ENCODE data around the gene MYOT. TPM values are rescaled to one million over a fixed set of nuclear protein-coding genes. Genes with fewer than 3 reads are reported as not detected.

MYOT gene
- polyA plus RNA-seq, 3 donors: not detected

DNA sequence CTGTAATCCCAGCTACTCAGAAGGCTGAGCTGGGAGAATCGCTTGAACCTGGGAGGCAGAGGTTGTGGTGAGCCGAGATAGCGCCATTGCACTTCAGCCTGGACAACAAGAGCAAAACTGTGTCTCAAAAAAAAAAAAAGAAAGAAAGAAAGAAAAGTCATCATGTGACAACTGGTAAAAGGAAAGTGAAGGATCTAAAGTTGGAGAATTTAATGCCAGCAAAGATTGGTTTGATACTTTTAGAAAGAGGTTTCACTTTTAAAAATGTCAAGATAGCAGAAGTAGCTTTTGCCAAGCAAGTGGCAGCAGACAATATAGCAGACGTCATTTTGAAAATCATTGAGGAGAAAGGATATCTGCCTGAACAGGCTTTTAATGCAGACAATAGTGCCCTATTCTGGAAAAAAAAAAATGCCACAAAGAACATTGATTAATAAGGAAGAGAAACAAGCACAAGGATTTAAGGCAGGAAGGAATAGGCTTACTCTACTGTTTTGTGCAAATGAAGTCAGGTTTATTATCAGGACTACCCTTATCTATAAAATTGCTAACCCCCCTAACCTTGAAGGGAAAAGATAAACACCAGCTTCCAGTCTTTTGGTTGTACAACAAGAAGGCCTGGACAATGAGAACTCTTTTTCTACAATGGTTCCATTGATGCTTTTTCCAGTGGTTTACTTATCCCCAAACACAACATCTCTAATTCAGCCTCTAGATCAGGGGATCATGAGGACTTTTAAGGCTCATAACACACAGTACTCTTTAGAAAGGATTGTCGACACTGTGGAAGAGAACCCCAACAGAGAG is 33.6 kb downstream of the MYOT start:
- no peak overlapping the region for H3K9ac ChIP-seq (ENCODE audit: insufficient read depth, low read length, poor library complexity, severe bottlenecking)
- TF ChIP-seq, protein P1, sequence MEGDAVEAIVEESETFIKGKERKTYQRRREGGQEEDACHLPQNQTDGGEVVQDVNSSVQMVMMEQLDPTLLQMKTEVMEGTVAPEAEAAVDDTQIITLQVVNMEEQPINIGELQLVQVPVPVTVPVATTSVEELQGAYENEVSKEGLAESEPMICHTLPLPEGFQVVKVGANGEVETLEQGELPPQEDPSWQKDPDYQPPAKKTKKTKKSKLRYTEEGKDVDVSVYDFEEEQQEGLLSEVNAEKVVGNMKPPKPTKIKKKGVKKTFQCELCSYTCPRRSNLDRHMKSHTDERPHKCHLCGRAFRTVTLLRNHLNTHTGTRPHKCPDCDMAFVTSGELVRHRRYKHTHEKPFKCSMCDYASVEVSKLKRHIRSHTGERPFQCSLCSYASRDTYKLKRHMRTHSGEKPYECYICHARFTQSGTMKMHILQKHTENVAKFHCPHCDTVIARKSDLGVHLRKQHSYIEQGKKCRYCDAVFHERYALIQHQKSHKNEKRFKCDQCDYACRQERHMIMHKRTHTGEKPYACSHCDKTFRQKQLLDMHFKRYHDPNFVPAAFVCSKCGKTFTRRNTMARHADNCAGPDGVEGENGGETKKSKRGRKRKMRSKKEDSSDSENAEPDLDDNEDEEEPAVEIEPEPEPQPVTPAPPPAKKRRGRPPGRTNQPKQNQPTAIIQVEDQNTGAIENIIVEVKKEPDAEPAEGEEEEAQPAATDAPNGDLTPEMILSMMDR (IDR thresholded peaks at IDR 0.05): no peak
- peak in 1 of 3 donors; percentile 2 for DNase-seq
- H3K27ac ChIP-seq (ENCODE audit: low read depth in 1 of 2, low read length in 2 of 2): no peak overlapping the region
- H3K4me1 ChIP-seq (ENCODE audit: control insufficient read depth in 1 of 2, insufficient read depth in 2 of 2, low read length in 2 of 2): no peaks in the 10 kb centered on the region
- no peaks in the 10 kb centered on the region for H3K36me3 ChIP-seq (replicated peaks in 1 of 2; ENCODE audit: control insufficient read depth in 1 of 2, insufficient read depth in 2 of 2, low read length in 2 of 2)
- no peaks in the 10 kb centered on the region for H3K79me2 ChIP-seq (ENCODE audit: insufficient read depth, low read length)
- peaks cover 13% of the 10 kb centered on the region for H3K4me1 Mint-ChIP-seq
- peak overlapping the region in 5 of 7 donors; percentile 46 to 87 (median 80) for H3K27ac Mint-ChIP-seq
- H3K4me3 Mint-ChIP-seq: peak overlapping the region; percentile 75 to 82
- H4K20me1 ChIP-seq (ENCODE audit: insufficient read depth, low read length): no peaks in the 10 kb centered on the region
- WGBS (ENCODE audit: insufficient coverage): 59% methylated on average over 3 of the region's 5 CpGs
- no peaks in the 10 kb centered on the region for H3K36me3 Mint-ChIP-seq
- H3K27me3 ChIP-seq (ENCODE audit: control insufficient read depth in 2 of 2, insufficient read depth in 2 of 2, low read length in 2 of 2): no peaks in the 10 kb centered on the region
- no peaks in the 10 kb centered on the region for H3K9me3 Mint-ChIP-seq
- H3K4me2 ChIP-seq (replicated peaks; ENCODE audit: extremely low read depth, low read length, poor library complexity, severe bottlenecking): peak overlapping the region; percentile 11
- H3K27me3 Mint-ChIP-seq (ENCODE audit: low read depth in 3 of 3): no peaks in the 10 kb centered on the region
- H2AFZ ChIP-seq (ENCODE audit: insufficient read depth, low read depth, low read length, poor library complexity, severe bottlenecking): peak overlapping the region; percentile 51
- H3K9me3 ChIP-seq (replicated peaks in 1 of 2; ENCODE audit: control insufficient read depth in 1 of 2, insufficient read depth in 1 of 2, low read length in 2 of 2): no peaks in the 10 kb centered on the region
- peak overlapping the region in 1 of 3 experiments; percentile 31 for H3K4me3 ChIP-seq (replicated peaks in 1 of 3; ENCODE audit: low read depth in 2 of 3, low read length in 3 of 3)
- intact Hi-C loops (cut with micrococcal nuclease): no loop called here

DNA sequence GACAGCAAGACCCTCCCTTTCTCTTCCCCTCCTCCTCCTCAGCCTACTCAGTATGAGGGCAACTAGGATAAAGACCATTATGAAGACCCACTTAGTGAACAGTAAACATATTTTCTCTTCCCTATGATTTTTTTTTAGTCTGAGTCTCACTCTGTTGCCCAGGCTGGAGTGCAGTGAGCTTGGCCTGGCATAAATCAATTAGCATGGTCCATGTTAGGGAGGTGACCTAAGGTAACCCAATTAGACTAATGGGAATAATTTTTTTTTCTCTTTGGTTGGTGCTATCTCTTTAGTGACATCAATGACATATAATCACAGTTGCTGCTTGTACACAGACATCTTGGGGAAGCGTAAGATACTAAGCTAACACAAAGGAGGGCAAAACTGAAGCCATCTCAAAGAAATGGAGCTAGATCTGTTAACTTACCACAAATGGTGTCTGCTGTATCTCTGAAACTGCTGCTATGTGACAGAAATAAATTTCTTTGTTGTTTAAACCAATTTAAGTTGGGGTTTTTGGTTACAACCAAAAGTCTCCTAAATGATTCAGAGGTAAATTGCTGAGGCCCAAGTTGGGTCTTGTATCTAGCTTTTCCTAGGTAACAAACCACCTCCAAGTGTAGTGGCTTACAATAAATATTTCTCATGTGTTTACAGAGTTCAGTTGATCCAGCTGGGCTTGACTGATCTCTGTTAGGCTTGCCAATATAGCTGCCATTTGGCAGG is 34.9 kb downstream of the MYOT start:
- no peaks in the 10 kb centered on the region for H3K36me3 Mint-ChIP-seq
- peaks cover 13% of the 10 kb centered on the region for H3K4me1 Mint-ChIP-seq
- Histone ChIP-seq H3K79me2 (ENCODE audit: insufficient read depth, low read length) (no peaks in the 10 kb centered on the region), H3K9ac (ENCODE audit: insufficient read depth, low read length, poor library complexity, severe bottlenecking) (no peak overlapping the region), H3K27me3 (ENCODE audit: control insufficient read depth in 2 of 2, insufficient read depth in 2 of 2, low read length in 2 of 2) (no peaks in the 10 kb centered on the region), H3K4me2 (replicated peaks; ENCODE audit: extremely low read depth, low read length, poor library complexity, severe bottlenecking) (no peak overlapping the region), H3K9me3 (replicated peaks in 1 of 2; ENCODE audit: control insufficient read depth in 1 of 2, insufficient read depth in 1 of 2, low read length in 2 of 2) (no peaks in the 10 kb centered on the region), H3K4me1 (ENCODE audit: control insufficient read depth in 1 of 2, insufficient read depth in 2 of 2, low read length in 2 of 2) (no peaks in the 10 kb centered on the region), H3K36me3 (replicated peaks in 1 of 2; ENCODE audit: control insufficient read depth in 1 of 2, insufficient read depth in 2 of 2, low read length in 2 of 2) (no peaks in the 10 kb centered on the region), H2AFZ (ENCODE audit: insufficient read depth, low read depth, low read length, poor library complexity, severe bottlenecking) (no peak overlapping the region), H4K20me1 (ENCODE audit: insufficient read depth, low read length) (no peaks in the 10 kb centered on the region), H3K4me3 (replicated peaks in 1 of 3; ENCODE audit: low read depth in 2 of 3, low read length in 3 of 3) (no peak overlapping the region), H3K27ac (ENCODE audit: low read depth in 1 of 2, low read length in 2 of 2) (no peak overlapping the region)
- WGBS (ENCODE audit: insufficient coverage): no CpG with 5 or more reads among the region's 1 CpG
- no peak for DNase-seq
- no peak overlapping the region for H3K27ac Mint-ChIP-seq
- no peaks in the 10 kb centered on the region for H3K27me3 Mint-ChIP-seq (ENCODE audit: low read depth in 3 of 3)
- TF ChIP-seq, protein P1 (IDR thresholded peaks at IDR 0.05): no peak
- H3K4me3 Mint-ChIP-seq: no peak overlapping the region
- intact Hi-C loops (cut with micrococcal nuclease): no loop called here
- H3K9me3 Mint-ChIP-seq: no peaks in the 10 kb centered on the region

Measured in CD14-positive monocyte (primary cell).